ENCODE results near the gene NACC2.

The NACC2 gene

DNA sequence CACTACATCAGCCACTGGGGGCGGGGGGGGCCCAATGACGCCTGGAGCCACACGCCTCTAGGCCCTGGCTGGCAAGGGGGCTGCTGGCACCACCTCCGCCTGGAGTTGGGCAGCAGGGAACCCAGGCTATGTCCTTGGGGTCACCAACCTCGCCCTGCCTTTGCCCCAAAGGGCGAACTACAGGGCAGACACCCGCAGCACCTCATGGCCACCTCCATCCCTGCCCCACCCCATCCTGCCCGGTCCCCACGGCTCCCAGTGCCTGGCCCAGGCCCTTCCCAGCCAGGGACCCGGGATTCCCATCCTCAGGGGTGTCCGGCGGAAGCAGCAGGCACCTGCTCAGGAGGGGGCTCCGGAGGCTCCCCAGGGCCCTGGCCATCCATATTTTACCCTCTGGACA, 37.0 kb downstream of the NACC2 start:
- no peak for DNase-seq (ENCODE audit: low read depth in 1 of 2, low spot score in 1 of 2)

DNA sequence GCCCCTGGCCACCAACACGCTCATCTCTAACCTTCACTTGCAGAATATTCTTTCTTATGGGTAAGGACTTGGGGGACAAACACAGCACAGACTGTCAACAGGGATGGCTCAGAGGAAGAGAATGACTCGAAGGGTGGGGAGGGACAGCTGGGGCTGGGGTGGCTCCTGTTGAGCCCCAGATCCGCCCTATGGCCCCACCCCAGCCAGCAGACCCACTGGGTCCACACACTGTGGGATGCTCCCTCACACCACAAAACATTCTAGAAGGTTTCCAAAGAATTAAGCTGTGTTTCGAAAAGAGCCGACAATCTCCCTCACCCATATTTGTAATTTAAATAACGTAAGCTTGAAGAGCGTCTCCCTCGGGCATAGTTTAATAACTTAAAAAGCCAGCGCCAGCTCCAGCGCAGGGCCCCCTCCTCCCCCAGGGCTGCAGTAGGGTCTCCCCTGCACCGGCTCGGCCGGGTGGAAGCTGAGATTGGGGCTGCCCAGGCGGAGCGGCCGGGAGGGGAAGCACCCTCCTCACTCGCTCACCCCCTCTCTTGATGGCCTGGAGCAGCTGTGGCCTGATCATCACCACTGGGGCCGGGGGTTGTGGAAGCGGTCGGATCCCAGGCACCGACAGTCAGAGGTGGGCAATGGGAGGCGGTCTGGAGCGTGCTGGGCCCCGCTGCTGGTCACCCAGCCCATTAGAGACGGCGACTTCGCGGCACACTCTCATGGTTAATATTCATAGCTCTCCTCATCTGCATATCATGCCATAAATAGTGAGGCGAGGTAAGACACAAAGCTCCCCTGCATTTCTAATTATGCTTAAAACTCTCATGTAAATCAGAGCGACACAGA, 37.6 kb downstream of the NACC2 start:
- DNase-seq (ENCODE audit: low read depth in 1 of 2, low spot score in 1 of 2) = no peak

DNA sequence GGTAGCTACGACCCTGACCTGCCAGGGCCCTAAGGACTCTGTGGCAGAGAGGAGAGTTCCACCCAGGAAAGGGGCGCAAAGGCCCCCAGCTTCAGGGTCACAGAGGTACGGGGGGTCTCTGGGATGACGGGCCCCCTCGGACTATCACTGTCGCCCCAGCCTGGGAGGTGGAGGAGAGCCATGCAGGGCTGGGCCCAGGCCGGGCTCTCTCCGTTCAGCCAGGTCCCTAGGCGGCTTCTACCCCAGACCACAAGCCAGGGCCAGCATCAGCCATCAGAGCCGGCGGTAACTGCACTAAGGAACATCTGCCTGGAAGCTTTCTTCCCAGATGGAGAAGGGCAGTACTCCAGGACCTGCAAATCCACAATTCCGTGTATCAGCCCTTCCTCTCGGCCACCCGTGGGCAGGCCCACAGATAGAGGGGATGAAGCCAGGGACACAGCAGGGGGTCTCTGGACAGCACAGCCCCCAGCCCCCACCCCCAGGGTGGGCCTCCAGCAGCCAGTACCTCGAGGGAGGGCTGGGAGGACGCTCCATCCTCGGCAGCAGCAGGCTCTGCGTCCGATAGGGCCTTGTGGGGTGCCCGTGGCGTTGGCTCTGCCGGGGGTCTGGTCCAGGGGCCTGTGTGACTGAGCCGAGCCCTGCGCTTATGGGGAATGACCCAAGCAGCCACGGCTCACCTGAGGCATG, 38.4 kb downstream of the NACC2 start:
- DNase-seq (ENCODE audit: low read depth in 1 of 2, low spot score in 1 of 2) = no peak

DNA sequence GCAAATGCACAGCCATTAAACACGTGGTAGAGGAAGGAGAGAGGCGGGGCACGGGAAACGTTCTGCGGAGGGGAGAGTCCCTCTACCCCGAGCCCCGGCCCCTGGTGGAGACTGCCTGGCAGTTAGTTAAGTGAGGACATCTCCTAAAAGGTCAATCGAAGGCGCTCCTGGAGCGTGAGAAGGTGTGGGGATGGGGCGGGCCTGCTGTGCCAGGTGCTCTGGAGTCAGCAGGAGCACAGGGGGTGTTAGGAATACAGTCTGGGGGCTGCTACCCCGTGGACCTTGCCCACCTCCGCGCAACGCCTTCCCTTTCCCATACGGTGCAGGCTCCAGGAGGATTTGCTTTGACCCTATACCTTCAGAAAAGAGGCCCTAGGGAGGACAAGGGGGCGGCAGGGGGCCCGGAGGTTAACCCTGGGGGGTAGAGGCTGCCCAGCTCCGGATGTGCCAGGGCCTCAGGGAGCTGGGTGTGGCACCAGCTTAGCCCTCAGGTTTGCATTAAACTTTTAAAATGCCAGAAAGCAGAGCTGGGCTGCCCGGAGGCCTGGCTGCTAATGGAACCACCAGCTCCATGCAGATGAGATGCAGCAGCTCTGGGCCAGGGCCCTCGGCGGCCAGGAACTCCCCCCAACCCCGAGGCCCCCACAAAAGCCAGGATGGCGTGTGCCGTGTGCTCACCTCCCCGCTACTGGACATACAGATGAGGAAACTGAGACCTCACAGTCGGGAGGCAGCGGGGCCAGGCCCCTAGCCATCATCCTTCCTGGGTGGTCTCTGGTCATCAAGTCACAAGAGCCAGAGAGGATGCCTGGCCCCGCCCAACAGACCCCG, 39.2 kb downstream of the NACC2 start:
- no peak for DNase-seq (ENCODE audit: low read depth in 1 of 2, low spot score in 1 of 2)

- DNase-seq (ENCODE audit: low read depth in 1 of 2, low spot score in 1 of 2) = no peak
These were observed 40.0 kb downstream of the NACC2 start for GRCh38 chr9:136054798-136055714.

GRCh38 chr9:136054146-136054545, 40.9 kb downstream of the NACC2 start:
- DNase-seq (ENCODE audit: low read depth in 1 of 2, low spot score in 1 of 2) = no peak

GRCh38 chr9:136053757-136054142, 41.3 kb downstream of the NACC2 start:
- no peak for DNase-seq (ENCODE audit: low read depth in 1 of 2, low spot score in 1 of 2)

DNA sequence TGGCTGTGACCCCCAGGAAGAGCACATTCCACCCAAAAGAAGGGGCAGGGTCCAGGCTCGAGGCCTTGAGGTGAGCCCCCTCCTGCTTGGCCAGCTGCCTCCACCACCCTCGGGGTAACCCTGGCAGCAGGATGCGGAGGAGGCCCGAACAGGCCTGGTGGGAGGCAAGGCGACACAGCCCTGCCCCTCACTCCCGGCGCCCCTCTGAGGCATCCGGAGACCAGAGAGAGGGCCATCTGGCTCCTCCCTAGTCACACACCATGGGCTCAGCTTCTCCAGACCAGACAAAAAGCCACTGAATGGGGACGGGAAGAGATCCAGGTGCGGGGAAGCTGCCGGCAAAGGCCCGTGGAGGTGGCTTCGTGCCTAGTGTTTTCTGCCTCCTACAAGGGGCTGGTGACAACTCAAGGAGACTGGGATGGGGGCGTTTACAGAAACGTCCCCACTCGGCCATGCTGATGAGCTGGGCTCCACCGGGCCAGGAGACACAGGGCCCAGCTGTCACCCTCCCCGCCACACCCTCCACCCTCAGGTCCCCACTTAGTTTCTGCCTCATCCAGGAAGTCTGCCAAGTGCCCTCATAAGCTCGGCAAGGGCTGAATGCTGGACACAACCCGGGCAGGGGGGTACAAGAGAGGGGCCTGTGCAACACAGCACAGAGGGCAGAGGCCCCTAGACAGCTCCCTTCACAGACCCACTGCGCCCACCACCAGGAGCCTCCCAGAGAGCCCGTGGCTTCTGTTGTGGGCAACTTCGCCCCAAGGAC, 41.9 kb downstream of the NACC2 start:
- no peak for DNase-seq (ENCODE audit: low read depth in 1 of 2, low spot score in 1 of 2)

- DNase-seq (ENCODE audit: low read depth in 1 of 2, low spot score in 1 of 2) = no peak
These were observed 42.6 kb downstream of the NACC2 start for GRCh38 chr9:136052472-136052880.

- peak in 1 of 2 donors; percentile 14 for DNase-seq (ENCODE audit: low read depth in 1 of 2, low spot score in 1 of 2)
These were observed 43.1 kb downstream of the NACC2 start for GRCh38 chr9:136051837-136052471.

GRCh38 chr9:136051453-136051836, 43.6 kb downstream of the NACC2 start:
- no peak for DNase-seq (ENCODE audit: low read depth in 1 of 2, low spot score in 1 of 2)

GRCh38 chr9:136050701-136051452, 44.2 kb downstream of the NACC2 start:
- DNase-seq (ENCODE audit: low read depth in 1 of 2, low spot score in 1 of 2) = no peak

DNA sequence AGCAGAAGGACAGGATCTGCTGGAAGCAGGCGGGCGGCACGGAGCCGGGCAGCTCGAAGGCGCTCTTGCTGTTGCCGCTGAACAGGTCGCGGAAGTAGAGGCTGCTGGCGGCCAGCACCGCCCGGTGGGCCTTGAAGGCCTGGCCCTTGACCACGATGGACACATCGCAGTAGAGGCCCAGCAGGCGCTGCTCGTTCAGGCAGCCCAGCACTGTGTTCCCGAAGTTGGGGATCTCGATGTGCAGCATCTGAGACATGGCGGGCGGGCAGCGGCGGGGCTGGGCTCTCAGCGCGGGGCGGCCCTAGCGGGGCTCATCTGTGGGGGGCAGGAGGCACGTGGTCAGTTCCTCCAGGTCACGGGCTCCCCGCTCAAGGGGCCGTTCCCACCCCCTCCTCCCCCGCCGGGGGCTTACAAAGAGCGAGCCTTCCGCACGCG, 44.8 kb downstream of the NACC2 start:
- DNase-seq (ENCODE audit: low read depth in 1 of 2, low spot score in 1 of 2) = no peak

DNA sequence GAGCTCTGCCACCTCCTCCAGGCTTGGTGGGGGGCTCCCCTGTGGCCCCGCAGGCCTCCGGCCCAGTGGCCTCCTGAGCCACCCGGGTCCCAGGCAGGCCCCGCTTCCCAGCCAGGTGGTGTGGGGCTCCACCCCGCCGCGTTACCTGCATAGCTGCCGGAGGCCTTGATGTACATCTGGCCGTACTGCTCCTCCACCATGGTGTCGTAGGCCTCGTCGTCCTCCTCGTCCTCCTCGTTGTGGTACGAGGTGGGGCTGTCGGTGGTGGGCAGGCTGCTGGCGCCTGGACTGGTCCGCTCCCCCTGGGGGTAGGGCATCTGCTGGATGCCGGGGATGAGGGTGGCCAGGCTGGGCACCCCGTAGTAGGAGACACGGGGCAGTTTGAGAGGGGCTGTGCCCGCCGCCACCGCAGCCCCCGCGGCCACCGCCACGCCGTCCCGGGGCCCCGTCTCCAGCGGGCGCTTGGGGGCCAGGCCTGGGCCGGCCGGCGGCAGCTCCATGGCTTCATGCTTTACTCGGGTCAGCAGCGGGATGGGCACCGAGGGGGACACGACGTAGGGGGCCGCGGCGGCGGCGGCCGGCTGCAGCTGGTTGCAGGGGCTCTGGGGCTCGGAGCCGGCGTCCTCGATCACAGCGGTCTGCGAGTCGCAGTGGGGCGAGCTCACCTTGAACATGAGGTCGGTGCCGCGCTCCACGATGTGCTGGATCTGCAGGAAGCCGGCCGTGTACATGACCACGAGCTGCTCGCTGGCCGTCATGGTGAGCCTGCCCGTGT, 45.4 kb downstream of the NACC2 start:
- no peak for DNase-seq (ENCODE audit: low read depth in 1 of 2, low spot score in 1 of 2)

DNA sequence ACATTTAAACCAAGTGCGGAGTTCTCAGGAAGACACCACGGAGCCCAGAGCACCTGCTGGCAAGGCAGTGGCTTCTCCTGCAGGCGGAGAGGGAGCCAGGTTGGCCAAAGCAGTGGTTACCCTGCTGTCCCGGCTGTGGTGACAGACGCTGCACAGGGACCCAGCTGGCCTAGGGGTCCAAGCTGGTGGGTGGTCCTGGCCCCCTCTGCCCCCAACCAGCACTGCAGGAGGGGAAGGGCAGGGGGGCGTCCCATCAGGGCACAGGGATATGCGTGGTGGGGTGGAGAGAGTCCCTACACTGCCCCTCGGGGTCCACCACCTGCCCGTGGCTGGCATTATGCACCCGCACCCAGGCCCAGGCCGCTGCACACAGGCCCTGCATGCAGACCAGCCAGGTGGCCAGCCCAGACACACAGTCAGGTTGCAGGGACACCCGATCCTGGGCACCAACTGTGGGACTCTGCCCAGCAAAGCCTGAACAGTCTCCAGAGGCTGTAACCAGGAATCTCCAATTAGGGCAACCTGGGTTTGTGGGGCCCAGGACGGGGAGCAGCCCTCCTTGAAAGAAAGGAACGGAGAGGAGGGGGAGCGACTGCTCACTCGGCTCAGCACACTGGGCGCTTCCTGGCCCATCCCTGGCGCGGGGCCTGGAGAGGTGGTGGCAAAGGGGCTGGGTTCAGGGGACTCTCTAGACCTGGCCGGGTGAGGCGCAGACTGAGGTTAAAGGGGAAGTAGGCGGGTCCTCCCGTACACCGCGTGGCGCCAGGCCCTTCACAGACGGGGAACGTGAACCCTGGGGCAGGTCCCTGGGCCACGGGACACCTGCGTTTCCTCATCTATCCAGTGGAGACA, 46.3 kb downstream of the NACC2 start:
- DNase-seq (ENCODE audit: low read depth in 1 of 2, low spot score in 1 of 2) = no peak

DNA sequence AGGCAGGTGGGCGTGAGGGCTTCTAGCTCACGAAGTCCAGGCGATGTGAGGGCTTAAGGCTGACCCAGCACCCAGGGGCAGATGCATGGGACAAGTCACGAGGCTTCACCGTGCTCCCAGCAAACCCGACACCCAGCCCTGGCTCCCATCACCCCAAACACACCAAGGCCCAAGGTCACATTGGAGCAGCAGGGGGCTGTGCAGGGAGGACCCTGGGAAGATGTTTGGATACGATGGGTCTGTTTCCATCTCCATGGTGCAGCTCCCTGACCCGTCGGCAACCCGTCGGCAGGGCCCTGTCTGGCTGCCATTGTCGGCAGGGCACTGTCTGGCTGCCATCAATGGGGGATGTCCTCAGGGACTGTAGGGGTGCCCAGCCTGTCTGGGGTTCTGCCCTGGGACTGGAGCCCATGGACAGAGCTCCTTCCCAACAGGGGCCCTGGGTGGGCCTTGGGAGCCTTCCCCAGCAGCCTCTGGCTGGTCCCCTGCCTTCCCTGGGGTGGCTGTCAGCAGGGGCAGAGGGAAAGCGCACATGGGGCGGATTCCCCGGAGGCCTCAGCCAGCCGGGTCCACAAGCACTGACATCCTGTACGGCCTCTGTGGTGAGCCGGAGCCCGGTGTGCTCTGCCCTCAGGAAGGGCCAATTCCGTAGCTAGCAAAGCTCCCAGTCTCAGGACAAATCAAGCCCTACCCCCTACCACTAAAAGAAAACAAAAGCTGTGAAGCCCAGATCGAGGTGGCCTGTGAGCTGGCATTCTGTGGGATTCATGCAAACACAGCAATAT, 47.1 kb downstream of the NACC2 start:
- DNase-seq (ENCODE audit: low read depth in 1 of 2, low spot score in 1 of 2) = no peak
